ENCODE results near the gene THAP10.

THAP10 gene

GRCh38 chr15:70853318-70853972, 38.8 kb downstream of the THAP10 start:
- DNase-seq = peak; percentile 54

- DNase-seq = peak; percentile 32
Measured at GRCh38 chr15:70852501-70853317, 39.5 kb downstream of the THAP10 start.

GRCh38 chr15:70851889-70852288, 40.3 kb downstream of the THAP10 start:
- DNase-seq = no peak

DNA sequence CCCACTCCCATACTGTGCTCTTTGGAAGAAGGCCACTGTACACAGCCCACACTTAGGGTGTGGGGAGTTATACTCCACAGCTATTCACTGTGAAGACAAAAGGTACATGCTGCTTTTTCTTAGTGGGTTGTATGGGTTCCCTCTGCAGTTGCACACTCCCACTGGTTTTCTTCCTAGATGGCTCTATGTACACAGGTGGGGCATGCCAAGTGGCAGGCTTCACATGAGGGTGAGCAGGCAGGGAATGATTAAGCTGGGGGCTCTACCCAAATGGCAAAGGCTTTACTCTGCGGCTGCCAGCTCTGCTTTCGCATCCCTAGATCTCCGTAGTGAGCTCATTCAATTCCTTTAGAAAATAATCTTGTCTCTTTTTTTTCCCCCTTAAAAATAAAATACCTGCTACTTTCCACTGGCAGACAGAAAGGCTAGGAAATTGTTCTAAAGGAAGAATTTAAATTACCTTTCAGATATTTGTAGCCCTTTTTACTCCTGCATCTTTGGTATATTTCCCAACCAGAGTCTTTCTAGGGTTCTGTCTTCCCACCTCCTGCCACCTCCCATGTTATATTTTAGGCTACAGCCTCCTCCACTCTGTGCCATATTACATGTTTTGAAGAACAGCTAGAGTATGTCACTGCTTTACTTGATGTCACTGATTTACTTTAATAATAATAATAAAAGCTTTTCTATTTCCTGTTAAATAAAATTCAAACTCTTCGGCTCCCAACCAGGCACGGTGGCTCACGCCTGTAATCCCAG, 46.5 kb downstream of the THAP10 start:
- no peak for DNase-seq

GRCh38 chr15:70837476-70837875, 54.8 kb downstream of the THAP10 start:
- no peak for DNase-seq

DNA sequence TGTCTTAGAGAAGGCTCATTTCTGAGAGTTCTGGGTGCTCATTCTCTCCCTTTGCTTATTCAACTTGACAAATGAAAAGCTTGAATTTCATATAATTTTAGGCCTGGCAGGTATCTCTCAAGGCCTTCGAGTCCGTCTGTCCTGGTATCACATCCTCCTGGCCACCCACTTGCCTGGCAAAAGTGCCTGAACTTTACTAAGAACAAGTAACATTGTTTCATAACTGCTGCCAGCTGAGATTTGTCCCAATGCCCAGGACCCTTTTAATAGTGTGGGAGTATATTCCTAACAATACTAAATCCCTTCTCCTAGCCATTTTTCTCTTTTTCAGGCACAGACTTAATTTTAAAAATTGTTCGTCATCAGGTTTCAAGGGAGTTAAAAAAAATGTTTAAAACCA, 56.4 kb downstream of the THAP10 start:
- DNase-seq = no peak

DNA sequence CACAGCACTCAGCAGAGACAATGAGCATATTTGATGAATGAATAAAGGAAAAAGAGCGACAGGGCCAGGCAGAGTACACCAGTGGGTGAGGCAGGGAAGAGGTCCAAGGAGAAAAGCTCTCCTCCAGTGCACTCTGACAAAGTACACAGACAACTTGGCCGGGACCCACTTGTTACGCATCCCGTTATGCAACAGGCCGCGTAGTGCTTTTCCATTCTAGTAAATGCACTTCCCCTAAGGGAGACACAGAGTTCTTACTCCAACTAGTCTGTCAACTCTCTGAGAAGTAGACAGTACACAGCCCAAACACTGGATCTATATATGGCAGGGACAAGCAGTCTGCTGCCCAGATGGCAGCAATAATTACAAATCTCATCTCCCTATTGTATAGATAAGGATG, 56.8 kb downstream of the THAP10 start:
- no peak for DNase-seq

DNA sequence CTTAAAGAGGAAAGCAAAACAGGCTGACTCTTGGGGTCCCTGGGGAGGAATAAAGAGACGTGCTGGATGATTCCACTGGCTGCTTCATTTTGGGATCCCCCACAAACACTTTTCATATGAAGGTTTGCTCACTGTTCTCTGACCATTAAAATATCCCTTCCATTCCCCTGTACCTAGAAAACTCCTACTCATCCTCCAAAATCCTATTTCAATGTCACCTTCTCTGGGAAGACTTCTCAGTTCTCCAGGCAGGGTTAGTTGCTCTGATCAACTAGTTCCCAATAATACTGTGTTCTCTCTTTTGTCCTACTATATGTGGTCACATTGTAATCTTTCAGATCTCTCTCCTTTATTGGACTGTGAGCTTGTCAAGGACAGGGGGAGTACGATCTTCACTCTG, 57.2 kb downstream of the THAP10 start:
- no peak for DNase-seq

GRCh38 chr15:70833861-70834765, 58.1 kb downstream of the THAP10 start:
- DNase-seq = peak; percentile 15

GRCh38 chr15:70833422-70833821, 58.8 kb downstream of the THAP10 start:
- no peak for DNase-seq

DNA sequence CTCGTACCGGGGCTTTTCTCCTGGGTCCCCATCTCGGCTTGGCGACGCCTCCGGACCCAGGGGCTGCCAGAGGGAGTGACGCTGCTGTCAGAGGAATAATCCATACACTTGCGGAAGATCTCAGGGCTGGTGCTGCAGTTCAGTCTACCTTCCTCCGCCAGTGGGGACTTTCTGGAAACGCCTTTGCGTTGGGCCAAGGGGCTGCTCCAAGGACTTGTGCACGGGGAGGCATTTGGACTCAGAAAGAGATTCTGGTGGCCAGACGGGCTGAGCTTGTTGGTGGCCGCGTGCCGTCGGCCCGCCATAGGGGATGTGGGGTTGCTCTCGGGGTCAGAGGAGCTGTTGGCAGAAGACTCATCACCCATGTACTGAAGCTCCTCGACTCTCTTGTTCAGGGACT, 60.1 kb downstream of the THAP10 start:
- no peak for DNase-seq

All from T1000 (cell line).